Endothelial cell of umbilical vein (primary cell): ENCODE results near the gene FHDC1. TPM values are rescaled to one million over a fixed set of nuclear protein-coding genes. Genes with fewer than 3 reads are reported as not detected.
A peak's percentile ranks its signal among the peaks of the same experiment; 100 is the strongest.

Source experiments
- BruUV-seq: library from RNA; stranded (reverse); fragments of 400-500 nt; replicated peaks from 2 replicates; lab custom pipeline; 2021; lab: Mats Ljungman, UMichigan
- CTCF ChIA-PET: fragments of 300-600, 350-600 bp; sonication (Branson Sonifier 250); formaldehyde crosslinking; loops from one replicate; lab custom pipeline; 2021; ENCODE audit warnings: antibody characterized with exemption, inconsistent platforms; lab: Charles Lee
- POLR2A ChIA-PET: fragments of 300-600, 350-600 bp; sonication (Branson Sonifier 250); formaldehyde crosslinking; loops from one replicate; lab custom pipeline; 2021; ENCODE audit warnings: antibody characterized with exemption, inconsistent platforms; lab: Charles Lee
- DNase-seq: peaks from one replicate; pipeline ENCODE4 v3.0.0-alpha.2; 2011; ENCODE audit warnings: low read depth, low spot score
- FAIRE-seq: peaks from 2 replicates; lab custom pipeline; 2011; peaks lifted over from hg19 to GRCh38; lab: Jason Lieb, UNC
- H2AFZ ChIP-seq: 2 replicates; pipeline ENCODE4 v1.6.0; 2012; ENCODE audit warnings: low read depth, low read length, control low read depth, inconsistent platforms
- H3K27ac ChIP-seq: 2 replicates; pipeline ENCODE4 v1.5.1; 2011; ENCODE audit warnings: low read depth, mild to moderate bottlenecking, control low read depth, low read length, moderate library complexity; ENCODE audit not compliant: insufficient read depth
- H3K27me3 ChIP-seq, 2 experiments: 2 replicates each; pipeline versions ENCODE4 v1.6.0 to v1.6.1; 2011; ENCODE audit warnings: low read length in 2 of 2, mixed read lengths in 1 of 2; ENCODE audit not compliant: control insufficient read depth in 2 of 2, insufficient read depth in 2 of 2
- H3K36me3 ChIP-seq, 2 experiments: 2 replicates in 1 of 2; 3 replicates in 1 of 2; pipeline ENCODE4 v1.5.1; 2011; ENCODE audit warnings: low read length in 2 of 2, mild to moderate bottlenecking in 1 of 2, moderate library complexity in 1 of 2; ENCODE audit not compliant: control insufficient read depth in 2 of 2, insufficient read depth in 2 of 2; ENCODE audit errors: extremely low read depth in 1 of 2
- H3K4me1 ChIP-seq: 3 replicates; pipeline ENCODE4 v1.5.1; 2011; ENCODE audit warnings: mild to moderate bottlenecking, low read length; ENCODE audit not compliant: control insufficient read depth, insufficient read depth; ENCODE audit errors: extremely low read depth
- H3K4me2 ChIP-seq: 2 replicates; pipeline ENCODE4 v1.6.1; 2011; ENCODE audit warnings: low read length, control low read depth, mixed read lengths; ENCODE audit not compliant: insufficient read depth
- H3K4me3 ChIP-seq, 3 experiments: fragments of 200-600 bp in 1 of 3; sonication (generic), shearing (Covaris generic) in 1 of 3; replicated peaks in 1 of 3; 2 replicates each; pipeline ENCODE4 v1.5.1; 2011 to 2016; ENCODE audit warnings: control low read depth in 3 of 3, low read length in 3 of 3, mild to moderate bottlenecking in 2 of 3, inconsistent platforms in 1 of 3, low read depth in 1 of 3, moderate library complexity in 1 of 3; ENCODE audit not compliant: insufficient read depth in 1 of 3
- H3K79me2 ChIP-seq: 2 replicates; pipeline ENCODE4 v1.6.0; 2012; ENCODE audit warnings: low read length, inconsistent platforms; ENCODE audit not compliant: control insufficient read depth, insufficient read depth
- H3K9ac ChIP-seq: replicated peaks from 2 replicates; pipeline ENCODE3; 2011; ENCODE audit warnings: low read length, control low read depth; ENCODE audit not compliant: insufficient read depth; ENCODE audit errors: extremely low read depth
- H3K9me1 ChIP-seq: replicated peaks from 3 replicates; pipeline ENCODE4 v1.6.0; 2011; ENCODE audit warnings: mild to moderate bottlenecking, low read length; ENCODE audit not compliant: control insufficient read depth, insufficient read depth; ENCODE audit errors: extremely low read depth
- H3K9me3 ChIP-seq: replicated peaks from 2 replicates; pipeline ENCODE4 v1.5.1; 2012; ENCODE audit warnings: low read length, inconsistent platforms; ENCODE audit not compliant: control insufficient read depth, insufficient read depth
- H4K20me1 ChIP-seq: replicated peaks from 2 replicates; pipeline ENCODE3; 2011; ENCODE audit warnings: mild to moderate bottlenecking, low read length; ENCODE audit not compliant: control insufficient read depth, insufficient read depth; ENCODE audit errors: extremely low read depth
- CTCF ChIP-seq, 2 donors: IDR thresholded peaks; 1 replicate in 1 of 2; 2 replicates in 1 of 2; pipeline ENCODE4 v1.5.1; 2011; ENCODE audit warnings: low read length in 2 of 2, mild to moderate bottlenecking in 2 of 2, moderate library complexity in 2 of 2, control low read depth in 1 of 2, inconsistent platforms in 1 of 2, low read depth in 1 of 2; ENCODE audit not compliant: insufficient read depth in 1 of 2; ENCODE audit errors: extremely low read depth in 1 of 2
- EZH2 ChIP-seq: IDR thresholded peaks from 2 replicates; pipeline ENCODE4 v1.6.1; 2012; ENCODE audit warnings: borderline replicate concordance, low read depth, mild to moderate bottlenecking, moderate library complexity, low read length, inconsistent platforms; ENCODE audit not compliant: severe bottlenecking
- FOS ChIP-seq: IDR thresholded peaks from 2 replicates; pipeline ENCODE4 v1.6.1; 2011; ENCODE audit warnings: mild to moderate bottlenecking, low read length, moderate library complexity, borderline replicate concordance; ENCODE audit not compliant: insufficient read depth
- GATA2 ChIP-seq: IDR thresholded peaks from 2 replicates; pipeline ENCODE4 v1.7.0; 2011; ENCODE audit warnings: low read depth, mild to moderate bottlenecking, moderate library complexity, mixed read lengths, low read length; ENCODE audit not compliant: insufficient read length, insufficient read depth
- JUN ChIP-seq: IDR thresholded peaks from 2 replicates; pipeline ENCODE4 v1.6.1; 2011; ENCODE audit warnings: borderline replicate concordance, low read depth; ENCODE audit not compliant: insufficient read length, insufficient read depth
- MAX ChIP-seq: IDR thresholded peaks from 2 replicates; pipeline ENCODE4 v1.6.1; 2011; ENCODE audit not compliant: insufficient read depth, insufficient read length
- MYC ChIP-seq: IDR thresholded peaks from one replicate; pipeline ENCODE4 v1.6.1; 2011; ENCODE audit warnings: mild to moderate bottlenecking, low read depth, low read length
- POLR2A ChIP-seq: IDR thresholded peaks from 2 replicates; pipeline ENCODE4 v1.6.1; 2012; ENCODE audit warnings: low read depth, mild to moderate bottlenecking, control low read depth, low read length
- POLR2AphosphoS5 ChIP-seq: IDR thresholded peaks from 2 replicates; pipeline ENCODE4 v1.6.1; 2012; ENCODE audit warnings: low read depth, mild to moderate bottlenecking, control low read depth, low read length, moderate library complexity; ENCODE audit not compliant: insufficient read depth
- dilution Hi-C: fragments of 300-500 bp; cut with MboI; formaldehyde crosslinking; loops from one replicate; pipeline ENCODE4 v1.15.0; 2019; ENCODE audit warnings: low sequenced_read_pairs; ENCODE audit not compliant: extremely low pct_ligation_motif_present
- intact Hi-C: fragments of 100-400 bp; cut with micrococcal nuclease; formaldehyde crosslinking; loops from one replicate; pipeline ENCODE4 v1.10.0; 2022
- polyA plus RNA-seq, 4 experiments: library from polyadenylated mRNA; depleted of rRNA in 3 of 4; stranded (reverse) in 3 of 4; unstranded in 1 of 4; fragments of >200 nt; gene quantifications; 2 replicates each; pipeline versions ENCODE4 v1.2.1 to v1.2.3, GENCODE V29; 2011 to 2012; ENCODE audit warnings: missing spikeins in 1 of 4
- total RNA-seq: library from RNA; stranded (reverse); gene quantifications from 2 replicates; pipeline ENCODE4 v1.2.3, GENCODE V29; 2021

FHDC1 gene
- total and polyA plus RNA-seq, 2 donors (not counting 3 experiments of a cell fraction or from before 2014, with no cell fraction given), result 0.03 to 0.18 TPM

GRCh38 chr4:152938237-152938947, 2.3 kb downstream of the FHDC1 start:
- Histone ChIP-seq H3K9me3 (no peaks in the 10 kb centered on the region), H3K9ac (no peak overlapping the region), H3K27ac (no peak overlapping the region), H3K4me1 (peaks cover 17% of the 10 kb centered on the region), H2AFZ (no peak overlapping the region), H4K20me1 (no peaks in the 10 kb centered on the region), H3K9me1 (no peaks in the 10 kb centered on the region), H3K4me3 (peak overlapping the region; percentile 29 to 57 (median 49)), H3K36me3 (no peaks in the 10 kb centered on the region), H3K79me2 (no peaks in the 10 kb centered on the region), H3K4me2 (peak overlapping the region; percentile 85), H3K27me3 (peaks cover 54 to 74% of the 10 kb centered on the region in 2 experiments)
- DNase-seq, result no peak
- POLR2A ChIA-PET, result interaction anchor here (0.6 kb wide), 1 partner anchor 23 kb away, joined by 3 read pairs; no protein-coding TSS in a partner anchor
- TF ChIP-seq GATA2, result no peak
- no peak for TF ChIP-seq POLR2AphosphoS5
- no peak for TF ChIP-seq EZH2
- TF ChIP-seq FOS, result no peak
- TF ChIP-seq CTCF (IDR thresholded peaks at IDR 0.05; ENCODE audit: extremely low read depth in 1 of 2, insufficient read depth in 1 of 2, low read depth in 1 of 2, low read length in 2 of 2), result no peak
- no peak for TF ChIP-seq MAX
- TF ChIP-seq POLR2A, result no peak
- TF ChIP-seq MYC, result no peak
- TF ChIP-seq JUN, result no peak
- CTCF ChIA-PET, result interaction anchor here (1.5 kb wide), 2 partner anchors 10 to 437 kb away, joined by 3 to 5 read pairs; no protein-coding TSS in a partner anchor
- no peak for FAIRE-seq
- dilution Hi-C loops (no loop called here), intact Hi-C loops (loop anchor here (1.0 to 10.0 kb wide), 3 partner anchors 23 to 186 kb away; no protein-coding TSS in a partner anchor)
- BruUV-seq, result no TSS peak
